SIG-M5 (cell line): ENCODE measurements around the gene KCNQ1.

Experiments
- DNase-seq: peaks from one replicate; lab custom pipeline; 2025; lab: John Stamatoyannopoulos, UW

Gene KCNQ1

GRCh38 chr11:2511421-2512369 lies 66.9 kb downstream of the KCNQ1 start:
- no peak for DNase-seq

- DNase-seq, result no peak
These were observed 67.9 kb downstream of the KCNQ1 start for GRCh38 chr11:2512431-2513407.

GRCh38 chr11:2513441-2513840 lies 68.6 kb downstream of the KCNQ1 start:
- DNase-seq, result no peak

GRCh38 chr11:2515401-2516275 lies 70.8 kb downstream of the KCNQ1 start:
- DNase-seq, result no peak

- no peak for DNase-seq
These were observed 71.6 kb downstream of the KCNQ1 start for GRCh38 chr11:2516276-2517015.

GRCh38 chr11:2517016-2517385 lies 72.2 kb downstream of the KCNQ1 start:
- no peak for DNase-seq

- DNase-seq, result no peak
These were observed 72.7 kb downstream of the KCNQ1 start for GRCh38 chr11:2517386-2518064.

GRCh38 chr11:2518111-2518982 lies 73.5 kb downstream of the KCNQ1 start:
- no peak for DNase-seq

GRCh38 chr11:2518983-2519340 lies 74.2 kb downstream of the KCNQ1 start:
- DNase-seq, result no peak

- no peak for DNase-seq
These were observed 74.7 kb downstream of the KCNQ1 start for GRCh38 chr11:2519517-2519861.

GRCh38 chr11:2519862-2520735 lies 75.3 kb downstream of the KCNQ1 start:
- DNase-seq, result no peak

- no peak for DNase-seq
These were observed 75.9 kb downstream of the KCNQ1 start for GRCh38 chr11:2520736-2521035.

- DNase-seq, result no peak
These were observed 76.4 kb downstream of the KCNQ1 start for GRCh38 chr11:2521081-2521732.

GRCh38 chr11:2521733-2522630 lies 77.2 kb downstream of the KCNQ1 start:
- no peak for DNase-seq

- DNase-seq, result no peak
These were observed 77.9 kb downstream of the KCNQ1 start for GRCh38 chr11:2522631-2523255.

- DNase-seq, result no peak
These were observed 79.1 kb downstream of the KCNQ1 start for GRCh38 chr11:2523821-2524391.
